Memory B cell (primary cell): ENCODE measurements around the gene PIGN.

Experiments
- ATAC-seq: fragments of 150-1000 bp; cut with Tn5 transposase; 2 replicates; pipeline ENCODE4 v1.10.0; 2021; ENCODE audit warnings: low read depth, mild to moderate bottlenecking, moderate library complexity
- DNase-seq, 2 donors: peaks; one replicate each; pipeline ENCODE4 v3.0.0; 2022; ENCODE audit warnings: low spot score in 2 of 2
- H3K27ac Mint-ChIP-seq: one replicate; pipeline ENCODE4 v1.8.0; 2022; ENCODE audit warnings: mild to moderate bottlenecking, moderate library complexity, mixed read lengths
- H3K27me3 Mint-ChIP-seq: one replicate; pipeline ENCODE4 v1.8.0; 2022; ENCODE audit warnings: mixed read lengths
- H3K36me3 Mint-ChIP-seq: one replicate; pipeline ENCODE4 v1.8.0; 2022; ENCODE audit warnings: mild to moderate bottlenecking, mixed read lengths
- H3K4me1 Mint-ChIP-seq: one replicate; pipeline ENCODE4 v1.8.0; 2022; ENCODE audit warnings: mixed read lengths
- H3K4me3 Mint-ChIP-seq: one replicate; pipeline ENCODE4 v1.8.0; 2022; ENCODE audit warnings: mild to moderate bottlenecking, moderate library complexity, mixed read lengths
- H3K9me3 Mint-ChIP-seq: one replicate; pipeline ENCODE4 v1.8.0; 2022; ENCODE audit warnings: mixed read lengths

The PIGN gene

DNA sequence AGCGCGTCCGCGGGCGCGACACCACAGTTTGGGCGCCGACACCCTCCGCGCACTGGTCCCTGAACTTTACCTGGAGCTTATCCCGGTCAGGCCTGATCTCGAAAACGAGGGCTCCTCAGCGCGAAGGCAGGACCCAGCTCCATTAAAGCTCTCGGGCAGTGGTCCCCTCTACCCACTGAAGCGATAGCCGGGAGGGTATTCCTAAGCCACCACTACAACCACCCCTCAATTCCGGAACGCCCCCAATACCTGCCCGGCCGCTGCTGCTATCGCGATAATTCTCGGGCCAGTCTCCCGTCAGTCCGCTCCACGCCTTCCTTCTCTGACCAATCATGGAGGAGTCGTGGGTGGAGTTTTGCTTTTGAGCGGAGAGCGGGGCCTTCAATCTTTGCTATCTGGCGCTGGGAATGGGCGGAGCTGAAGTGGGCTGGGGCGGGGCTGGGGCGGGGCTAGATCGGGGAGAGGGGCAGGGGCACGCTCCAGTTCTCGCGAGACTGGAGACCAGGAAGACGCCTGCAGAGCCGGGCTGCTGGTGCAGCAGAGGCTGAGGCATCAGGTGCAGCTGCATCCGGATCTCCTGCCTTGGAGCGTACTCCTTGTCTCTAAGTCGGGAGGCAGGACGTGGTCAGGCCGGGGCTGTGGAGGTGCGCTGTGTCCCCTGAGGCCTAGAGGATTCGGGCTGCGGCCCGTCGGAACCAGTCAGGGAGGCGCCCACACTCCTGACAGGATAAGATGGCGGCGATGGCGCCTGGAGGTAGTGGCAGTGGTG lies at the start of gene PIGN, which contains the start of gene RELCH:
Gene PIGN (minus strand): TSS at position 283 of the 769 bp plus-strand sequence. CDS start 25,703 bp downstream, outside the sequence.
Gene RELCH (plus strand): TSS at position 482 of the 769 bp plus-strand sequence. CDS start 251 bp downstream, at position 733.
- H3K4me3 Mint-ChIP-seq: peak within 1 kb of the TSS; percentile 89
- H3K27me3 Mint-ChIP-seq: no peaks in the 10 kb centered on the region
- DNase-seq (peak; percentile 83 to 92), ATAC-seq (peak; percentile 88)
- no peaks in the 10 kb centered on the region for H3K9me3 Mint-ChIP-seq
- peaks cover 29% of the 10 kb centered on the region for H3K4me1 Mint-ChIP-seq
- H3K27ac Mint-ChIP-seq: peak within 1 kb of the TSS; percentile 92
- H3K36me3 Mint-ChIP-seq: peaks cover 10% of the 10 kb centered on the region

GRCh38 chr18:62236252-62236651 lies 49.4 kb upstream of the PIGN start:
- Mint-ChIP-seq H3K27me3 (no peaks in the 10 kb centered on the region), H3K9me3 (no peaks in the 10 kb centered on the region), H3K36me3 (peaks cover 31% of the 10 kb centered on the region), H3K4me3 (no peak overlapping the region), H3K27ac (peak overlapping the region; percentile 37), H3K4me1 (no peaks in the 10 kb centered on the region)
- ATAC-seq (no peak), DNase-seq (no peak)

DNA sequence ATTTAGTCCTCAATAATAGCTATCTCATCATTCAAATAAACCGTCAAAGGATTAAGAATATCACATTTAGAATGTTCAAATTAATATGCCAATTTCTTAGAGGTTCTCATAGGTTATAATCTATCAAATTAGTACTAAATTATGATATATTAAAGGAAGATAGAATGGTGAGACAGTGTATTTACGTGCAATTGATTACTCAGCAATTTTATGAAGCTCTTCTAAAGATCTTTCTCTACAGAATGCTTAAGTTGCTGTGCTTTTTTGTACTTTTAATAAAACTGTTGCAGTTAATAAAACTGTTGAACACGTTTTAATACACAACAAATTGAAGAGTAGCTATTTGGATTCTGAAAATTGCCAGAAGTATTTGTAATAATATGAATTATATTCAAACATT lies 39.2 kb upstream of the PIGN start:
- no peaks in the 10 kb centered on the region for H3K4me1 Mint-ChIP-seq
- peaks cover 36% of the 10 kb centered on the region for H3K36me3 Mint-ChIP-seq

GRCh38 chr18:62224229-62224628 lies 37.4 kb upstream of the PIGN start:
- Mint-ChIP-seq H3K4me1 (no peaks in the 10 kb centered on the region), H3K9me3 (peaks cover 4% of the 10 kb centered on the region), H3K4me3 (no peak overlapping the region), H3K27me3 (no peaks in the 10 kb centered on the region), H3K27ac (no peak overlapping the region), H3K36me3 (peaks cover 28% of the 10 kb centered on the region)
- no peak for ATAC-seq
- no peak for DNase-seq

More for the DNA sequence above, 39.2 kb upstream of the PIGN start:
- Mint-ChIP-seq H3K27me3 (no peaks in the 10 kb centered on the region), H3K9me3 (peaks cover 4% of the 10 kb centered on the region), H3K27ac (no peak overlapping the region), H3K4me3 (no peak overlapping the region)
- ATAC-seq (no peak), DNase-seq (no peak)

DNA sequence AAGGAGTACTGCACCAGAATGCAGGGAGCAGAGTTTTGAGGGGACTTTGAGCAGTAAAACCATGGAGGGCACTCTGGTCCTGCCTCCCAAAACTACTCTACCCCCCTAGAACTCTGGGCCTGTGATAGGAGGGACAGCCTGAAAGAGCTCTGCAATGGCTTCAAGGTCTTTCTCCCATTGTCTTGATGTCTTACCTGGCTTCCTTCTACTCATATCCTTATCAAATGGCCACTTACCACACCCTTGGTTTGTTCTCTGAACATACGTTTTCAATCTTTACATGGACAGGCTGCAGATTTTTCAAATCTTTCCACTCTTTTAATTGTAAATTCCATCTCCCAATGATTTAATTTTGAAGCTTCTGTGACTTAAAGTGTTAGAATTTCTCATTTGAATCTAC lies 27.9 kb upstream of the PIGN start:
- no peak overlapping the region for H3K27ac Mint-ChIP-seq
- no peak for ATAC-seq
- peaks cover 1% of the 10 kb centered on the region for H3K9me3 Mint-ChIP-seq
- no peak overlapping the region for H3K4me3 Mint-ChIP-seq
- peaks cover 16% of the 10 kb centered on the region for H3K4me1 Mint-ChIP-seq
- H3K27me3 Mint-ChIP-seq: no peaks in the 10 kb centered on the region
- no peak for DNase-seq
- peaks cover 18% of the 10 kb centered on the region for H3K36me3 Mint-ChIP-seq

DNA sequence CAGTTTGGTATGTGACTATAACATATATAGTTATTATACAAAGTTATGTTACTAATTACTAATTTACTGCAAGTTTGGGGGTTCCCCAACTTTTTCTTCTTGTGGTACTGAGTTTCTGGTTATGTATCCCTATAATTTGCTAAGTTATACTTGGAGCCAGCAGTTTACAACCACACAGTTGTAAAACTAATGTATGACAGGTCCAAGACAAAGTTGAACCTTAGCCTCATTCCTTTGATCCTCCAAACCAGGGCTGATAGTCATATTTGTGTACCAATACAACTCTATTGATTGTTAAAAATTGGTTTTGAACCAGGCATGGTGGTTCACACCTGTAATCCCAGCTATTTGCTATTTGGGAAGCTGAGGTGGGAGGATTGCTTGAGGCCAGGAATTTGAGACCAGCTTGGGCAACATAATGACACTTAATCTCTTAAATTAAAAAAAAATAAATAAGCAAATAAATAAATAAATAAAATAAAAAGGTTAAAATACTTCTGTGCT lies 24.5 kb upstream of the PIGN start:
- H3K9me3 Mint-ChIP-seq: peaks cover 1% of the 10 kb centered on the region
- H3K27me3 Mint-ChIP-seq: no peaks in the 10 kb centered on the region
- no peak overlapping the region for H3K4me3 Mint-ChIP-seq
- H3K27ac Mint-ChIP-seq: no peak overlapping the region
- H3K4me1 Mint-ChIP-seq: peaks cover 25% of the 10 kb centered on the region
- peaks cover 19% of the 10 kb centered on the region for H3K36me3 Mint-ChIP-seq
- no peak for ATAC-seq
- no peak for DNase-seq

GRCh38 chr18:62210138-62210537 lies 23.3 kb upstream of the PIGN start:
- DNase-seq: no peak
- Mint-ChIP-seq H3K4me3 (no peak overlapping the region), H3K27me3 (no peaks in the 10 kb centered on the region), H3K36me3 (peaks cover 16% of the 10 kb centered on the region), H3K4me1 (peaks cover 23% of the 10 kb centered on the region), H3K9me3 (peaks cover 1% of the 10 kb centered on the region), H3K27ac (no peak overlapping the region)
- no peak for ATAC-seq

DNA sequence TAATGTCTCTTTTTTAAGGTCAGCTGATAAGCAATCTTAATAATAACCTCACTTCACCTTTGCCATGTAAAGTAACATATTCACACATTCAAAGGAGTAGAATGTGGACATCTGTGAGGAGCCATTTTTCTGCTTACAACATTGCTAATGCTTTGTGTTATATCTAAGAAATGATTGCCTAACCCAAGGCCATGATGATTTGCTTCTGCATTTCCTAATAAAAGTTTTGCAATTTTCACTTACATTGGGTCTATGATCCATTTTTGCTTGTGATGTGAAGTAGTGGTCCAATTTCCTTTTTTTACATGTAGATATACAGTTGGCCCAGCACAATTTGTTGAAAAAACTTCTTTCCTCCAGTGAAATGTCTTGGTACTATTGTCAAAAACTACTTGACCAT lies 22.2 kb upstream of the PIGN start:
- Mint-ChIP-seq H3K4me1 (peaks cover 27% of the 10 kb centered on the region), H3K9me3 (peaks cover 1% of the 10 kb centered on the region), H3K36me3 (peaks cover 13% of the 10 kb centered on the region), H3K27ac (no peak overlapping the region), H3K4me3 (no peak overlapping the region), H3K27me3 (no peaks in the 10 kb centered on the region)
- ATAC-seq (no peak), DNase-seq (no peak)

DNA sequence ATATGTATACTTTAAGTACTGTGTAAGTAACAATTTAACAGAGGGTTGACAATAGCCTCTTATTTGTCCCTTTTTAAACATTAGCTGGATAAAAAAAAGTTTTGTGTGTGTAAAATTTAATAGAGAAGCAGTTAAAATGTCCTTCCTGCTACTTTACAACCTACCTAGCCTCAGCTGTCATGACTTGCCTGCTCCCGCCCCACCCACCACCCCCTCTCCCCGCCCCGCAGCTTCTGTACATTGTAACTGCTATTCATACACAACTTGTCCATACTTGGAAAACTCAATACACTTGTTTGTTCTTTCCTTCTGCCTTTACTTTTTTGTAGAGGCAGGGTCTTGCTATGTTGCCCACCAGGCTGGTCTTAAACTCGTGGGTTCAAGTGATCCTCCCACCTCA lies 19.7 kb upstream of the PIGN start:
- ATAC-seq (no peak), DNase-seq (no peak)
- H3K27ac Mint-ChIP-seq: peak overlapping the region; percentile 5
- no peaks in the 10 kb centered on the region for H3K27me3 Mint-ChIP-seq
- no peak overlapping the region for H3K4me3 Mint-ChIP-seq
- peaks cover 1% of the 10 kb centered on the region for H3K9me3 Mint-ChIP-seq
- peaks cover 29% of the 10 kb centered on the region for H3K4me1 Mint-ChIP-seq
- H3K36me3 Mint-ChIP-seq: peaks cover 8% of the 10 kb centered on the region

- DNase-seq (no peak), ATAC-seq (no peak)
- H3K27me3 Mint-ChIP-seq: no peaks in the 10 kb centered on the region
- no peak overlapping the region for H3K4me3 Mint-ChIP-seq
- peaks cover 29% of the 10 kb centered on the region for H3K4me1 Mint-ChIP-seq
- H3K36me3 Mint-ChIP-seq: peaks cover 7% of the 10 kb centered on the region
- peaks cover 1% of the 10 kb centered on the region for H3K9me3 Mint-ChIP-seq
- no peak overlapping the region for H3K27ac Mint-ChIP-seq
These were observed 19.0 kb upstream of the PIGN start for GRCh38 chr18:62205824-62206223.

- no peaks in the 10 kb centered on the region for H3K9me3 Mint-ChIP-seq
- peaks cover 18% of the 10 kb centered on the region for H3K4me1 Mint-ChIP-seq
- H3K27me3 Mint-ChIP-seq: no peaks in the 10 kb centered on the region
- no peak overlapping the region for H3K27ac Mint-ChIP-seq
- no peaks in the 10 kb centered on the region for H3K36me3 Mint-ChIP-seq
- H3K4me3 Mint-ChIP-seq: no peak overlapping the region
- DNase-seq (no peak), ATAC-seq (no peak)
These were observed 15.0 kb upstream of the PIGN start for GRCh38 chr18:62201870-62202269.

DNA sequence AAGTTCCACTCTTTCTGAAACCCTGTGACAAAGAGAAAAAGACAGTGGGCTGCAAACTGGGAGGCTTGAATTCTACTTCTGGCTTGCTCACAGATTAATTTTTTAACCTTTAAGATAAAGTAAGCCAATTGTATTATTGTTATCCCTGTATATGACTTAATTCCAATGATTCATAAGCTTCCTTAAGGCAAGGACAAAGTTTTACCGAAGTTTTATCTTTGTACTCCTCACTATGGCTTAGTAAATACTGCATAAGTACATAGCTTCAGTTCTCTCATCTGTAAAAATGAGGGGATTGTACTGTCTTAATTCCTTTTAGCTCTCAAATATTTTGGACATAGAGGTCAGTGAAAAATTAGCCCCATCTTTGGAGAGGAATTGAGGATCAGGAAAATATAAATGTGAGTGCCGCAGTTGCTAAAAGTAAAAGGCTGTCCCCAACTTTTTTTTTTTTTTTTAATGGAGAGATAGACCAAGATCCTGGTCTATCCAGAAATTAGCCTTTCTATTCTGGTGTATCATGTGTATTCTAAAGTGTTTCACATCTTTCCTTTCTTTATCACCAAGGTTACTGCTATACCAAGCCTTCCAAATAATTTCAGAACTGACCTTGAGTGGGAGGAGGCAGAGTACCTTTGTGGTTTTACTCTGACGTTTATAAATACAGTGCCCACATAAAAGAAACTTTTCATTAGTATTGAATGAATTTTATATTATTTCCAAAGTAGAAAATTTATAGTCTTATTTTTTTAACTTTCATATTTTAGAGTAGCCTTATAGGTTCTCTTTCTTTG lies 13.5 kb upstream of the PIGN start:
- peaks cover 17% of the 10 kb centered on the region for H3K4me1 Mint-ChIP-seq
- H3K36me3 Mint-ChIP-seq: no peaks in the 10 kb centered on the region
- no peaks in the 10 kb centered on the region for H3K9me3 Mint-ChIP-seq
- no peak for ATAC-seq
- no peak for DNase-seq
- H3K27ac Mint-ChIP-seq: no peak overlapping the region
- H3K27me3 Mint-ChIP-seq: no peaks in the 10 kb centered on the region
- H3K4me3 Mint-ChIP-seq: no peak overlapping the region

- no peak overlapping the region for H3K4me3 Mint-ChIP-seq
- H3K4me1 Mint-ChIP-seq: peaks cover 17% of the 10 kb centered on the region
- H3K27me3 Mint-ChIP-seq: no peaks in the 10 kb centered on the region
- DNase-seq (no peak), ATAC-seq (no peak)
- H3K9me3 Mint-ChIP-seq: no peaks in the 10 kb centered on the region
- no peaks in the 10 kb centered on the region for H3K36me3 Mint-ChIP-seq
- no peak overlapping the region for H3K27ac Mint-ChIP-seq
These were observed 12.8 kb upstream of the PIGN start for GRCh38 chr18:62199629-62200028.

GRCh38 chr18:62198259-62198658 lies 11.4 kb upstream of the PIGN start:
- no peaks in the 10 kb centered on the region for H3K9me3 Mint-ChIP-seq
- no peak overlapping the region for H3K27ac Mint-ChIP-seq
- DNase-seq: no peak
- H3K36me3 Mint-ChIP-seq: no peaks in the 10 kb centered on the region
- ATAC-seq: no peak
- H3K4me3 Mint-ChIP-seq: no peak overlapping the region
- H3K27me3 Mint-ChIP-seq: no peaks in the 10 kb centered on the region
- H3K4me1 Mint-ChIP-seq: peaks cover 18% of the 10 kb centered on the region
